HepG2 (cell line): ENCODE data around the gene LRRC45. TPM values are rescaled to one million over a fixed set of nuclear protein-coding genes. Genes with fewer than 3 reads are reported as not detected.
A peak's percentile ranks its signal among the peaks of the same experiment; 100 is the strongest.

Source experiments
- ATRX ChIP-seq: sonication (generic); formaldehyde crosslinking; IDR thresholded peaks from 2 replicates; pipeline ENCODE4 v1.4.0; 2020; ENCODE audit warnings: missing genetic modification reagents, borderline replicate concordance
- CCAR2 ChIP-seq: fragments of 200-400 bp; formaldehyde crosslinking; optimal IDR thresholded peaks from 2 replicates; pipeline ENCODE3; 2018; ENCODE audit warnings: low read depth, mild to moderate bottlenecking, low read length, moderate library complexity
- GATAD1 ChIP-seq: IDR thresholded peaks from 2 replicates; pipeline ENCODE4 v1.6.1; 2016; ENCODE audit warnings: missing genetic modification reagents, missing compliant biosample characterization
- HNF4A ChIP-seq: sonication (generic); formaldehyde crosslinking; IDR thresholded peaks from 2 replicates; pipeline ENCODE4 v1.4.0; 2020; ENCODE audit warnings: missing genetic modification reagents
- MAF1 ChIP-seq: sonication (generic); formaldehyde crosslinking; IDR thresholded peaks from 2 replicates; pipeline ENCODE4 v1.5.0; 2020; ENCODE audit warnings: missing genetic modification reagents, borderline replicate concordance
- NFE2L2 ChIP-seq: fragments of 150-350 bp; IDR thresholded peaks from 2 replicates; pipeline ENCODE4 v1.6.1; 2014; ENCODE audit warnings: low read length
- NFKB2 ChIP-seq: sonication (generic); formaldehyde crosslinking; IDR thresholded peaks from 2 replicates; pipeline ENCODE4 v1.4.0; 2020; ENCODE audit warnings: missing genetic modification reagents, borderline replicate concordance
- SMAD1 ChIP-seq: sonication (generic); formaldehyde crosslinking; IDR thresholded peaks from 2 replicates; pipeline ENCODE4 v1.4.0; 2020; ENCODE audit warnings: missing genetic modification reagents, low read depth, mild to moderate bottlenecking, borderline replicate concordance
- SNAPC2 ChIP-seq: sonication (generic); formaldehyde crosslinking; IDR thresholded peaks from 2 replicates; pipeline ENCODE4 v1.8.1; 2022; ENCODE audit warnings: mild to moderate bottlenecking, missing genetic modification reagents
- TCF12 ChIP-seq, 2 experiments: fragments of 450-650 bp in 1 of 2; sonication (generic) in 1 of 2; formaldehyde crosslinking in 1 of 2; IDR thresholded peaks; 2 replicates each; pipeline versions ENCODE4 v1.6.1 to v1.8.0; 2017 to 2022; ENCODE audit warnings: antibody characterized with exemption in 1 of 2, mild to moderate bottlenecking in 1 of 2, missing genetic modification reagents in 1 of 2, moderate library complexity in 1 of 2
- ZFP37 ChIP-seq: sonication (generic); formaldehyde crosslinking; IDR thresholded peaks from 2 replicates; pipeline ENCODE4 v1.4.0; 2020; ENCODE audit warnings: missing genetic modification reagents, borderline replicate concordance
- ZKSCAN8 ChIP-seq: IDR thresholded peaks from 2 replicates; pipeline ENCODE4 v1.6.1; 2016; ENCODE audit warnings: borderline replicate concordance, missing genetic modification reagents, missing compliant biosample characterization
- ZNF143 ChIP-seq: sonication (generic); formaldehyde crosslinking; IDR thresholded peaks from 2 replicates; pipeline ENCODE4 v1.4.0; 2020; ENCODE audit warnings: missing genetic modification reagents
- ZNF230 ChIP-seq: sonication (generic); formaldehyde crosslinking; IDR thresholded peaks from 2 replicates; pipeline ENCODE4 v1.4.0; 2020; ENCODE audit warnings: mild to moderate bottlenecking, missing genetic modification reagents
- ZNF253 ChIP-seq: sonication (generic); formaldehyde crosslinking; IDR thresholded peaks from 2 replicates; pipeline ENCODE4 v1.8.0; 2022; ENCODE audit warnings: mild to moderate bottlenecking, missing genetic modification reagents, borderline replicate concordance
- ZNF350 ChIP-seq: sonication (generic); formaldehyde crosslinking; IDR thresholded peaks from 2 replicates; pipeline ENCODE4 v1.4.0; 2020; ENCODE audit warnings: mild to moderate bottlenecking, low read depth, missing genetic modification reagents, borderline replicate concordance
- ZNF451 ChIP-seq: sonication (generic); formaldehyde crosslinking; IDR thresholded peaks from 2 replicates; pipeline ENCODE4 v1.5.0; 2020; ENCODE audit warnings: mild to moderate bottlenecking, missing genetic modification reagents
- ZNF598 ChIP-seq: sonication (generic); formaldehyde crosslinking; IDR thresholded peaks from 2 replicates; pipeline ENCODE4 v1.5.1; 2020; ENCODE audit warnings: mild to moderate bottlenecking, missing genetic modification reagents, borderline replicate concordance
- ZNF674 ChIP-seq: sonication (generic); formaldehyde crosslinking; IDR thresholded peaks from 2 replicates; pipeline ENCODE4 v1.5.0; 2020; ENCODE audit warnings: low read depth, mild to moderate bottlenecking, missing genetic modification reagents
- polyA plus RNA-seq, 8 experiments: library from polyadenylated mRNA; depleted of rRNA in 3 of 8; stranded (reverse) in 7 of 8; unstranded in 1 of 8; fragments of >200 nt; fragmentation: Illumina TruSeq in 4 of 8; extraction: Trizol in 4 of 8; gene quantifications; 2 replicates each; pipeline versions ENCODE4 v1.2.1 to v1.2.3, GENCODE V29; 2011 to 2016; ENCODE audit warnings: low read depth in 4 of 8, missing spikeins in 1 of 8, mixed read lengths in 1 of 8; ENCODE audit not compliant: insufficient read depth in 1 of 8
- total RNA-seq, 5 experiments: library from RNA; depleted of rRNA; stranded (reverse); fragments of >200 nt; fragmentation: Illumina TruSeq; extraction: Trizol; gene quantifications; 2 replicates each; pipeline ENCODE4 v1.2.3, GENCODE V29; 2016; ENCODE audit warnings: low read depth in 1 of 5
- TF ChIP-seq, protein P1 (sequence below): sonication (generic); formaldehyde crosslinking; IDR thresholded peaks from 2 replicates; pipeline ENCODE4 v1.4.0; 2020; ENCODE audit warnings: missing genetic modification reagents, borderline replicate concordance
- TF ChIP-seq, protein P2 (sequence below): sonication (generic); formaldehyde crosslinking; IDR thresholded peaks from 2 replicates; pipeline ENCODE4 v1.5.0; 2020; ENCODE audit warnings: missing genetic modification reagents, mild to moderate bottlenecking, borderline replicate concordance
- TF ChIP-seq, protein P3 (sequence below): IDR thresholded peaks from 2 replicates; pipeline ENCODE4 v1.6.1; 2016
- TF ChIP-seq, protein P4 (sequence below): IDR thresholded peaks from 2 replicates; pipeline ENCODE4 v1.6.1; 2012; ENCODE audit warnings: inconsistent platforms
- TF ChIP-seq, protein P5 (sequence below): sonication (generic); formaldehyde crosslinking; IDR thresholded peaks from 2 replicates; pipeline ENCODE4 v1.8.0; 2022; ENCODE audit warnings: low read depth, missing genetic modification reagents
- TF ChIP-seq, protein P6 (sequence below): fragments of 450-650 bp; IDR thresholded peaks from 2 replicates; pipeline ENCODE4 v1.6.1; 2017; ENCODE audit warnings: mild to moderate bottlenecking

The LRRC45 gene
- total and polyA plus RNA-seq, 2 of the 13 experiments (the other 11 are each of a cell fraction or from before 2014, with no cell fraction given), result 11.6 to 48.1 TPM

DNA sequence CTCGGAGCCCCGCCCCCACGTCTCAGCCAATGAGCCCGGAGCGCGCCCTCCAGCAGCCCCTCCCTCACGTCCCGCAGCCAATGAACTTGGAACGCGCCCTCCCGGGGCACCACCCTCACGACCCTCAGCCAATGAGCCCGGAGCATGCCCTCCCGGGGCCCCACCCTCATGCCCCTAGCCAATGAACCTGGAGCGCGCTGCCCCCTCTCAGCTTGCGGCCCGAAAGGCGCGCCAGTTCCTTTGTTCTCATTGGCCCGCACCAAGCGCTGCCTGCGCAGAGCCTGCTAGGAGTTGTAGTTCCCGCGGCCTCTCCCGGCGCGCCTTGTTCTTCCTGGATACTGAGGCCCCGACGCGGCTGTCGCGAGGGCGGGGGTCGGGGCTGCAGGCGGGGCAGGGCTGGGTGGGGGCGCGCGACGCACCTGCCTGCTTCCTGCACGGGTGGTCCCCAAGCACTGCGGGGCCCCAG, at the start of gene LRRC45 (continued):
- TF ChIP-seq, protein P1, sequence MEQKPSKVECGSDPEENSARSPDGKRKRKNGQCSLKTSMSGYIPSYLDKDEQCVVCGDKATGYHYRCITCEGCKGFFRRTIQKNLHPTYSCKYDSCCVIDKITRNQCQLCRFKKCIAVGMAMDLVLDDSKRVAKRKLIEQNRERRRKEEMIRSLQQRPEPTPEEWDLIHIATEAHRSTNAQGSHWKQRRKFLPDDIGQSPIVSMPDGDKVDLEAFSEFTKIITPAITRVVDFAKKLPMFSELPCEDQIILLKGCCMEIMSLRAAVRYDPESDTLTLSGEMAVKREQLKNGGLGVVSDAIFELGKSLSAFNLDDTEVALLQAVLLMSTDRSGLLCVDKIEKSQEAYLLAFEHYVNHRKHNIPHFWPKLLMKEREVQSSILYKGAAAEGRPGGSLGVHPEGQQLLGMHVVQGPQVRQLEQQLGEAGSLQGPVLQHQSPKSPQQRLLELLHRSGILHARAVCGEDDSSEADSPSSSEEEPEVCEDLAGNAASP (CRISPR knock-in tag), result 0 out of 2 replicates have a peak, but pooled peaks have one; percentile 4
- no peak for TF ChIP-seq ZNF674 (CRISPR knock-in tag)
- TF ChIP-seq ZNF230, result no peak
- TF ChIP-seq, protein P2, sequence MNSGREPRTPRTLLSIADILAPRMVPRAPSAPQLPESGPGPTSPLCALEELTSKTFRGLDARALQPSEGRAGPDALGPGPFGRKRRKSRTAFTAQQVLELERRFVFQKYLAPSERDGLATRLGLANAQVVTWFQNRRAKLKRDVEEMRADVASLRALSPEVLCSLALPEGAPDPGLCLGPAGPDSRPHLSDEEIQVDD (CRISPR knock-in tag), result no peak
- TF ChIP-seq TCF12 (IDR thresholded peaks at IDR 0.05), result no peak
- TF ChIP-seq TCF12 (CRISPR knock-in tag; IDR thresholded peaks at IDR 0.05), result no peak
- no peak for TF ChIP-seq SMAD1 (CRISPR knock-in tag)
- TF ChIP-seq, protein P3, sequence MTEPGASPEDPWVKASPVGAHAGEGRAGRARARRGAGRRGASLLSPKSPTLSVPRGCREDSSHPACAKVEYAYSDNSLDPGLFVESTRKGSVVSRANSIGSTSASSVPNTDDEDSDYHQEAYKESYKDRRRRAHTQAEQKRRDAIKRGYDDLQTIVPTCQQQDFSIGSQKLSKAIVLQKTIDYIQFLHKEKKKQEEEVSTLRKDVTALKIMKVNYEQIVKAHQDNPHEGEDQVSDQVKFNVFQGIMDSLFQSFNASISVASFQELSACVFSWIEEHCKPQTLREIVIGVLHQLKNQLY (CRISPR knock-in tag), result no peak
- TF ChIP-seq, protein P4, sequence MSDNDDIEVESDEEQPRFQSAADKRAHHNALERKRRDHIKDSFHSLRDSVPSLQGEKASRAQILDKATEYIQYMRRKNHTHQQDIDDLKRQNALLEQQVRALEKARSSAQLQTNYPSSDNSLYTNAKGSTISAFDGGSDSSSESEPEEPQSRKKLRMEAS, result peak; percentile 12; the same call in 1 of the 2 replicates
- no peak for TF ChIP-seq ZNF451 (CRISPR knock-in tag)
- peak; percentile 92 for TF ChIP-seq ZNF143 (CRISPR knock-in tag)
- TF ChIP-seq NFKB2 (CRISPR knock-in tag), result no peak
- TF ChIP-seq, protein P5, sequence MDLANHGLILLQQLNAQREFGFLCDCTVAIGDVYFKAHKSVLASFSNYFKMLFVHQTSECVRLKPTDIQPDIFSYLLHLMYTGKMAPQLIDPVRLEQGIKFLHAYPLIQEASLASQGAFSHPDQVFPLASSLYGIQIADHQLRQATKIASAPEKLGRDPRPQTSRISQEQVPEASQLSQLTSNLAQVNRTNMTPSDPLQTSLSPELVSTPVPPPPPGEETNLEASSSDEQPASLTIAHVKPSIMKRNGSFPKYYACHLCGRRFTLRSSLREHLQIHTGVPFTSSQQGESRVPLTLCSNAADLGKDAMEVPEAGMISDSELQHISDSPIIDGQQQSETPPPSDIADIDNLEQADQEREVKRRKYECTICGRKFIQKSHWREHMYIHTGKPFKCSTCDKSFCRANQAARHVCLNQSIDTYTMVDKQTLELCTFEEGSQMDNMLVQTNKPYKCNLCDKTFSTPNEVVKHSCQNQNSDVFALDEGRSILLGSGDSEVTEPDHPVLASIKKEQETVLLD, result no peak
- no peak for TF ChIP-seq ZNF350
- no peak for TF ChIP-seq NFE2L2
- no peak for TF ChIP-seq ATRX
- TF ChIP-seq SNAPC2 (CRISPR knock-in tag), result no peak
- TF ChIP-seq, protein P6, sequence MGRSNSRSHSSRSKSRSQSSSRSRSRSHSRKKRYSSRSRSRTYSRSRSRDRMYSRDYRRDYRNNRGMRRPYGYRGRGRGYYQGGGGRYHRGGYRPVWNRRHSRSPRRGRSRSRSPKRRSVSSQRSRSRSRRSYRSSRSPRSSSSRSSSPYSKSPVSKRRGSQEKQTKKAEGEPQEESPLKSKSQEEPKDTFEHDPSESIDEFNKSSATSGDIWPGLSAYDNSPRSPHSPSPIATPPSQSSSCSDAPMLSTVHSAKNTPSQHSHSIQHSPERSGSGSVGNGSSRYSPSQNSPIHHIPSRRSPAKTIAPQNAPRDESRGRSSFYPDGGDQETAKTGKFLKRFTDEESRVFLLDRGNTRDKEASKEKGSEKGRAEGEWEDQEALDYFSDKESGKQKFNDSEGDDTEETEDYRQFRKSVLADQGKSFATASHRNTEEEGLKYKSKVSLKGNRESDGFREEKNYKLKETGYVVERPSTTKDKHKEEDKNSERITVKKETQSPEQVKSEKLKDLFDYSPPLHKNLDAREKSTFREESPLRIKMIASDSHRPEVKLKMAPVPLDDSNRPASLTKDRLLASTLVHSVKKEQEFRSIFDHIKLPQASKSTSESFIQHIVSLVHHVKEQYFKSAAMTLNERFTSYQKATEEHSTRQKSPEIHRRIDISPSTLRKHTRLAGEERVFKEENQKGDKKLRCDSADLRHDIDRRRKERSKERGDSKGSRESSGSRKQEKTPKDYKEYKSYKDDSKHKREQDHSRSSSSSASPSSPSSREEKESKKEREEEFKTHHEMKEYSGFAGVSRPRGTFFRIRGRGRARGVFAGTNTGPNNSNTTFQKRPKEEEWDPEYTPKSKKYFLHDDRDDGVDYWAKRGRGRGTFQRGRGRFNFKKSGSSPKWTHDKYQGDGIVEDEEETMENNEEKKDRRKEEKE, result no peak
- peak; percentile 79 for TF ChIP-seq GATAD1 (CRISPR knock-in tag)
- TF ChIP-seq ZFP37 (CRISPR knock-in tag), result no peak
- no peak for TF ChIP-seq ZNF253 (CRISPR knock-in tag)
- TF ChIP-seq ZKSCAN8 (CRISPR knock-in tag), result no peak
- no peak for TF ChIP-seq CCAR2
- no peak for TF ChIP-seq HNF4A (CRISPR knock-in tag)
- TF ChIP-seq MAF1 (CRISPR knock-in tag), result no peak
- 0 out of 2 replicates have a peak, but pooled peaks have one; percentile 39 for TF ChIP-seq ZNF598
